NCI-H526 treated with DMSO at 0.1 percent for 48 hours (cell line): ENCODE results near the gene UBR3.
"Not testable (repeated sequence)": the region's sequence is repeated elsewhere in the genome, so short reads cannot be mapped to it uniquely, and the experiment has no call there.

Source experiments
- DNase-seq: peaks from one replicate; lab custom pipeline; 2025; lab: John Stamatoyannopoulos, UW

UBR3 gene

DNA sequence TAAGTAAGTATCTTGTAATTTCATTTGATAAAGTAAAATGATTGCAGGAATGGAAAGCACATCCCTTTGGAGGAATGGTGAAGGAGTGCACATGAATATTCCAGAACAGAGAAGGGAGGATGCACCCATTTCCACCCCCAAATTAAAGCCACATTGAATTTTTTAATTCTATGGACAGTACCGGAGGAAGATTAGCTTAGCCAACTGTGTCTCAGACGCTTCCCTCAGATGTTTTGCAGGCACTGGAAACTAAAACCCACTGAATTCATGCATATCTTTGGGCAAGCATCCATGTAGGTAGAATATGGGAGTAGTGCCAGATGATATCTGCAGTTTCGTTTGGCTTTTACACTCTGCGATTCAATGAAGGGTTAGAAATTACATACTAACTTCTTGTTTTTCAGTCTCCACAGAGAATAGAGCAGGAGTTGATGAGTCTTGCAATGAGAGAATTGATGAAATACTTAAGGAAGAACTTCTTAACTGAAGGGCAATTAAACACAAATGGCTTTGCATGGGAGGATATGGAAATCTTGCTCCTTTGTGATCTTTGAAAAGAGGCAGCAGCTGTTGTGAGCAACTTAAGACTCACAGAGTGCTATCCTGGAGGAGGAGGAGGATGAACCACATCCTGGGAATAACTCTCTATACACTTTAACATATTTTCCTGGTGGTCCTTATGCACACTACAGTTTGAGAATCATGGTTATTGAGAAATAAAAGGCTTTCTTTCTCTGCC, 279.0 kb downstream of the UBR3 start:
- DNase-seq = no peak

DNA sequence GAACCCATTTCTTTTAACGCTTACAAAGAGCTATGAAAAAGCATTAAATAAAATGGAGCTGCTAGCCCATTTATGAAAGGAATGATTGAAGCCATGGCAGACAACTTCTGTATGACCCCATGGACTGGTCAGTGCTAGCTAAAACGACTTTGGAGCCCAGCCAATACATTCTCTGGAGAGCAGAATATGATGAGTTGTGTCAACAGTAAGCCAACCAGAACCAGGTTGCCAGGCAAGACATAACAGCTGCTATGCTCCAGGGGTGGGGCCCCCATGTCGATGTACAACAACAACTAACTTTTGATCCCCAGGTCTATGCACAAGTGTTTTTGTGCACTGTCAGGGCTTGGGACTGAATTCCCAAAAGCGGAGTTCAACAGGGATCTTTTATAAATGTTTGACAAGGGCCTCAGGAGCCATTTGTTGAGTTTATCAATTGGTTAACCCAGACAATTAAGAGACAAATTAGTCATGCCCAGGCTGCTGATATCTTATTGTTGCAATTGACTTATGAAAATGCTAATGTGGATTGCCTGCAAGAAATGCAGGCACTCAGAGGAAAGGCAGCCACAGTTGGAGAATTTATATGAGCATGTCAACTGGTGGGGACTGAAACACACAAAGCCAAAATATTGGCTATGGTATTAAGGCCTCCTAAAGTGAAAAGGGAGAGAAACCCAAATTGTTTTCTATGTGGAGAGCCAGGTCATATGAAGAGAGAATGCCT, 286.1 kb downstream of the UBR3 start:
- no peak for DNase-seq

DNA sequence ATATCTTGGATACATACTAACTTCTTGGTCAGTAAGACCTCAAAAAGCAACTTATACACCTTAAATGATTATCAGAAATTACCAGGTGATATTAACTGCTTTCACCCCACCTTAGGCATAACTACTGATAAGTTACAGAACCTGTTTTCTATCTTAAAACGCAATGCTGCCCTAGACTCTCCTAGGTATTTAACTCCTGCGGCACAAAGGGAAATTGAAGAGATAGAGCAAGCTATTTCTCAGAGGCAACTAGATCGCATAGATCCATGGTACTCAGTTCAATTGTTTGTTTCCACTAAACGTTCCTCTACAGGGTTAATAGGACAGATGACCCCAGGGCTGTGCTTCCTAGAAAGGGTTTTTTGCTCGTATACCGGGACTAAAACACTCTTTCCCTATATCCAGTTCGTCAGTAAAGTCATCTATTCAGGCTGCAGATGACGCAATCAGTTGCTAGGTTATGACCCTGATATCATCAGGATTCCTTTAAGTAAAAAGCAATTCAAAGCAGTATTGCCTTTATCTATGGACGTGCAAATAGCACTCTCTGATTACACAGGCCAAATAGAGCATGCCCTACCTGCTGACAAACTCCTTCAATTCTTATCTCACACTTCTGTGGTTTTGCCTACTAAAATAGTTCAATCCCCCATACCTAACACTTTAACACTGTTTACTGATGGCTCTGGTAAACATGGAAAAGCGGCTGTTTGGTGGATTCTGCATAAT, 288.4 kb downstream of the UBR3 start:
- DNase-seq = no peak

- no peak for DNase-seq
Measured at GRCh38 chr2:170118641-170119040, 291.4 kb downstream of the UBR3 start.

DNA sequence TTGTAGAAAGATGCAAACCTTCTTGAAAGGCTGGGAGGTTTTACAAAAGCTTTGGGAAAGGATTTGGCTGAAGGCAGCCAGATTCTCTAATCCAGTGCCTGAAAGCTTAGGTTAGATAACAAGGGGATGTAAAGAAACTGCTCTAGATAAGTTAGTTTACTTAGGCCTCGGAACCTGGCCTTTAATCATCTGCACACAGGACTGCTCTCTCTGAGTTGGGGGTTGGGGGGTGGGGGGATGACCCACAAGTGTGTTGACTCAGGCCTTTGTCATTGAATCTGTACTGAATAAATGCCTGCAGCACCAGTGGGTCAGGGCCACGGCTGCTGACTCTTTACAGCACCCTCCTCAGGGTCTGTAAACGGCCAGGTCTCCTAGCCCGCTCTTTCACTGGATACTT, 292.1 kb downstream of the UBR3 start:
- DNase-seq = not testable (repeated sequence)

- DNase-seq = no peak
Measured at GRCh38 chr2:170121689-170122088, 294.4 kb downstream of the UBR3 start.

- DNase-seq = no peak
Measured at GRCh38 chr2:170122883-170123547, 295.8 kb downstream of the UBR3 start.

DNA sequence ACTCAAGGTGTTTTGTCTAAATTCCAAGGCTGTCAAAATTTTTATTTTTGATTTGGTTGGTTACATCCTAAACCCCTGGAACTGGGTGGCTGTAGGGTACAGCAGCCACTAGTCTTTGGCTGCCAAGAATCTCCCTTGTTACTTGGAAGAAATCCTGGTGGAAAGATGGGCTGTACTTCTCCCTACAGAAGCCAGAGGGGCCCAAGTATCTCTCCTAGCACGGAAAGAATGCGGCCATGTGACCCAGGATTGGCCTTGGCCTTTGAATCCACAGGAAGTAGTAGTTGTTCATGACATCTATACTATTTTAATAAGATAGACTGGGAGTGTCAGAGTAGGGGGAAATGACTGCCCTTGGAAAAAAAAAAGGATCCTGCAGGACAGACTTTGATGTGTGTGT, 296.3 kb downstream of the UBR3 start:
- DNase-seq = no peak

- DNase-seq = not testable (repeated sequence)
Measured at GRCh38 chr2:170126138-170126728, 299.0 kb downstream of the UBR3 start.
